ENCODE measurements around the gene GRAMD4.

The GRAMD4 gene

DNA sequence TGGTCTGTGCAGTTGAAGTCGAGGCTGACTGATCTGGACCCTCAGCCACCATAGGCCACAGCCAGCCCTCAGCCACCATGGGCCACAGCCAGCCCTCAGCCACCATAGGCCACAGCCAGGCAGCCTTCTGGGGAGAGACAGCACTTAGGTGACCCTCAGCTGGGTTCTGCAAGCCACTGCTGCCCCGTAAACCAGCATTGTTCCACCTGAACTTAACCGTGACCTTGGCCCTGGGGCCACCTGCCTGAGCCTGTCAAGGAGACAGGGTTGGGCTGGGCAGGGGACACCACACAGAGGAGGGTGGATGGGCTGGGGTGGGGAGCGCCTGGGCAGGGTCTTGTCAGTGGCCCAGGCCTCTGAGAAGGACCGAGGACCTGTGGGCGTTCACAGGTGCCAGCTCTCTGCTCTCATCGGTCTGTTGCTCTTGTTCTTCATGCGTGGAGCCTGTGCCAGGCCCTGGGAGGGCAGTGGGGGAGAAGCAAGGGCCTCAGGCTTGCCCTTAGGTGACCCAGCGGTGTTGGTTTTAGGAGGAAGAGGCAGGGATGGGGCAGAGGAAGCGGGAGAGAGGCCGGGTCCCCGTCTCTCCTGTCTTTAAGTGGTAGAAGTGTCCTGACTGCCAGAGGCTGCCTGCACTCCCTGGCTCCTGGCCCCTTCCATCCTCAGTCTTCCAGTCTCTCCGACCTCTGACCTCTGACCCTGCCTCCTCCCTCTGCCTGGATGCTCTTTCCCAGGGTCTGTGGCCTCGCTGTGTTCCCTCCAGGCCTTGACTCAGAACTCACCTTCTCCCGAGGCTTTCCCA lies 36.9 kb downstream of the GRAMD4 start:
- no peak for DNase-seq (ENCODE audit: low read depth)

DNA sequence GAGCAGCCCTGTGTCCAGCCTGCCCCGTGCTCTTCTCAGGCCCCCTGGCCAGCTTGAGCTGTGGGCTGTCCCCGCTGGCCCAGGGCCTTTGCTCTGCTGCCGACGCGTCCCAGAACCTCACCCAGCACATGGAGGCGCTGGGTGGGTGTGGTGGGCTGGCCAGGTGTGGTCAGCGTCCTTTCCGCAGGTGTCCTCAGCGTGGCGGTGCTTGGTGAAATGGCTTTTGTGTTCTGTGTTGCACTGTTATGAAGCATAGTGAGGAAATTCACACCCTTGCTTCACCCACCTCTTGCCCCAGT lies 37.4 kb downstream of the GRAMD4 start:
- no peak for DNase-seq (ENCODE audit: low read depth)

DNA sequence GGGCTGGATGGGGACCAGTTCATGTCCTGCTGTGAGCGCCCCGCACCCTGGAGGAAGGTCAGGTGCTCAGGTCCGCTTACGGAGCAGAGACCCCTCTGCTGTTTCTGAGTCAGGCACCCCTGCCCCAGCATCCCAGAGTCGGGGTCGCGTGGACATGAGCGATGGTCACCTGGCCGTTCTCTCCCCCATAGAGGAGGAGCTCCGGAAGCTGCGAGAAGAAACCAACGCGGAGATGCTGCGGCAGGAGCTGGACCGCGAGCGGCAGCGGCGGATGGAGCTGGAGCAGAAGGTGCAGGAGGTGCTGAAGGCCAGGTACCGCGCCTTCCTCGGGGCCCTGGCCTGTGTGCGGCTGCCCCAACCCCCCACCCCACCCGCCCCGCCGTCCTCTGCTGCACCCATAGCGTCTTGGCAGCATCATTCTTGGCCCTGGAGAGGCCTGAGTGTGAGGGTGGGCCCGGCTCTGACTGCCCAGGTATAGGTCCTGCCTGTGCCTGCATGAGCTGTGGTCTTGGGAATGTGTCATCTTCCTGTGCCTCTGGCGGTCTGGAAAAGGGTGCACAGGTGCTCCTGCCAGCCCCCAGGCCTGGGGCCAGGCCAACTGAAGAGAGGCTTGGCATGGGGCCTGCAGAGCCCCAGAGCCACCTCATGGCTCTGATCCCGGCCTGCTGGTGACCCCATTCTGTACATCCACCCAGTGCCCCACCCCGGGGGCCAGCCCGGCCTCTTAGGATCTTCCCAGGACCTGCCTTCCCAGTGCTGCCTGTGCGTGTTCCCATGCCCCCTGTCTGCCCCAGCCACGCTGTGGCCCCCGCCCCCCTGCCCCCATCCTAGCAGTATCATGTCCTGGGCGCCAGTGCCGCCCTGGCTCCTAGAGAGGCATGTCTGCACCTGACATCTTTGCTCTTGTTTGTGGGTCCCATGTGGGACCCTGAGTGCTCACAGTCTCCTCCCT lies 38.1 kb downstream of the GRAMD4 start:
- no peak for DNase-seq (ENCODE audit: low read depth)

DNA sequence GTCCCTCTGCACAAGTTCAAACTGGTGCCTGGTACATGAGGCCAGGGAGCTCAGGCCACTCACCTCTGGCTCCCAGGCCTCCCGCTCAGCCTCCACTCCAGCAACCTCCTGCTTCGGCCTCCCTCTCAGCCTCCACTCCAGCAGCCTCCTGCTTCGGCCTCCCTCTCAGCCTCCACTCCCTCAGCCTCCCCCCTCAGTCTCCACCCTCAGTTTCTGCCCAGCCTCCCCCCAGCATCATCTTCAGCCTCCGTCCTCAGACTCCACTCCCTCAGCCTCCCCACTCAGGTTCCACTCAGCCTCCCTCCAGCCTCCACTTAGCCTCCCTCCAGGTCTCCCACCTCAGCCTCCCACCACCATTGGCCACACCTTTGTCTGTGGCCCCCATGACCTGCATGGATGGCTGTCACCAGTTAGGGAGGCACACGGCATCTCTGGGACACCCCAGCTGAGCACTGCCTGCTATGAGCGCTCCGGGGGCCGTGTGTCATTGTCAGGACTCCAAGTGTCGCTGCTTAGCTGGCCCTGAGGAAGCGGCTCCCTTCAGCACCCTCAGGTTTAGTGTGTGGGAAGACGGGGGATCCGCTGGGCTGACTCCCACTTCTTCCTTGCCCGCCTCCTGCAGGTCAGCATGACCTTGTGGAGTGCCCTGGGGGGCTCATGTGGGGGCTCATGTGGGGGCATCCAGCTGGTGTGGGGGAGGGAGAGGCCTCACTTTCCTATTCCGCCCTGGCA lies 39.0 kb downstream of the GRAMD4 start:
- no peak for DNase-seq (ENCODE audit: low read depth)

DNA sequence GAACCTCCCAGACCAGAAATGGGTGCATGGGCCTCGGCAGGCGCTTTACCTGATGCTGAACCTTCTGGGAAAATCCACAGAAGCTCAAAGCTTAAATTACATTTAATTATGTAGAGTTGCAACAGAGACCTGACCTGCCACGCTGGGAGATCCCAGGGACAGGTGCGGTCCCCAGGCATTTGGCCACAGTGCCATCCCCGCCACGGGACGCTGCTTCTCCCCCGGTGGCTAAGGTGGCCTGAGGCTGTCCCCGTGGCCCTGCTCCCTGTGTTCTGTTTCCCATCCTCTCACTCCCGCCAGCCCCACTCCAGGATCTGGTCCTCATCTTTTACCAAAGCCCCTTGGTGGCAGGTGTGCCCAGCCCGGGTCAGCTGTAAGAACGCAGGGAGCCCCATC lies 39.6 kb downstream of the GRAMD4 start:
- no peak for DNase-seq (ENCODE audit: low read depth)

DNA sequence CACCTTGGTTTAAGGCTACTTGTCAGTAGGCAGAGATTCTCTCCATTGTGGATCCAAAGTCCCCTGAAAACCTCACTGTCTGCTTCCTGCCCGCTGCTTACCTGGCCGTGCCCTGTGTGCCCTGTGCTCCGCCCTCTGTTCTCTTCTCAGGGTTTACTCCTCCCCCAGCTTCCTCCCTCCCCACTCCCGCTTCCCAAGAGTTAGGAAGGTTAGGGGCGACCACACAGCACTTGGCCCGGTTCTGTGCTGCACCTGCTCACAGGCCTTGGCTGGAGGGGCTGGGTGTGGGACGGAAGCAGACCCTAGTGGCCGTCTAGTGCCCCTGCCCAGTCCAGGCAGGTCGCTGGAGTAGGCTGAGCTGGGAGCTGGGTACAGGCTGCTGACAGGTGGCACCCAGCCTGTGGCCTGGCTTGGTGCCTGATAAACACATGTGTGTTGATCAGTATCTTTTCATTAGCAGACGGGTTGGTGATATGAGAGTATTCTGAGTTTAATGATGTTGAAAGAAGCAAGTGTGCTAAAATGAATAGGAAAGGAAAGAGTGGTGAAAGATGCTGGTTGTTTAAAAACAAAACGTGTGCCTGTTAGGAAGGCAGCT lies 40.5 kb downstream of the GRAMD4 start:
- no peak for DNase-seq (ENCODE audit: low read depth)

DNA sequence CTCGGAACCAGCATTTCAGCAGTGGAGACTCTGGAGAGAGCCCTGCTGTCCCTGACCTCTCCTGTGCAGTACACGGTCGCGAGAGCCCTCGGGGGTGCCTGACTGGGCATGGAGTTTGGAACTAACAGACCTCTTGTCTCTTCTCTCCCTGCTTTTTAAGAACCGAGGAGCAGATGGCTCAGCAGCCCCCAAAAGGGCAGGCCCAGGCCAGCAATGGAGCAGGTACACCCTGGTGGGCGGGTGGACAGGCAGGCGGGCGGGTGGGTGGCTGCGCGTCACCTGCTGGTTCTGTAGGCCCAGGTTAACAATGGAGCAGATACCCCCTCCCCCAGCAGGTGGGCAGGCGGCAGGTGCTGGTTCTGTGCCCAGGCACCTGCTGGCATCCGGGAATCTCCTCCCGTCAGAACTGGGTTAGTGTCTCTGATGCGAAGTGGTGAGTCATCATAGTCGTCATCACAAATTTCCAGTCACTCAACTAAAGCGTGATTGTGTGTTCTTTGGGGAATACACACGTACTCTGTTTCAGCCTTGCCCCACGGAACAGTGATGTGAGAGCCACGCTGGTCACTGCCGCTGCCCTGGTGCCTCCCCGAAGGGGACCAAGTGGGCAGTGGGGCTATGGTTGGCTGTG lies 41.1 kb downstream of the GRAMD4 start:
- no peak for DNase-seq (ENCODE audit: low read depth)

DNA sequence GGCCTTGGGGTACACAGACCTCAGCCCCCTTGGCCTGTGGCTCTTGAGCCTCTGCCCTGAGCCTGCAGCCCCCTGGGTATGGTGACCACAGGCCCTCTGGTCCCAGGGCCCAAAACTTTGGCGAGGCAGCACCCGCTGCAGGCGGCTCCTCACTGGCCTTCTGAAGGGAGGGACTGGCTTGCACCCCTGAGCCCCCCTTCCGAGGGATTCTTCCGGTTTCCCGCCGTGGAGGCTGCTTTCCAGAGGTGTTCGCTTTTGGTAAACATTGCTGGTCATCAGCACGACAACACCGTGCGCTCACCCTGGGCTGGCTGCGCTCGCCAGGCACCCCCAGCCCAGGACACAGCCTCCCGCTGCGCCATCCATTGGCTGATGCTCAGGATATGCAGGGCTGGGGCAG lies 42.0 kb downstream of the GRAMD4 start:
- DNase-seq (ENCODE audit: low read depth) = no peak

DNA sequence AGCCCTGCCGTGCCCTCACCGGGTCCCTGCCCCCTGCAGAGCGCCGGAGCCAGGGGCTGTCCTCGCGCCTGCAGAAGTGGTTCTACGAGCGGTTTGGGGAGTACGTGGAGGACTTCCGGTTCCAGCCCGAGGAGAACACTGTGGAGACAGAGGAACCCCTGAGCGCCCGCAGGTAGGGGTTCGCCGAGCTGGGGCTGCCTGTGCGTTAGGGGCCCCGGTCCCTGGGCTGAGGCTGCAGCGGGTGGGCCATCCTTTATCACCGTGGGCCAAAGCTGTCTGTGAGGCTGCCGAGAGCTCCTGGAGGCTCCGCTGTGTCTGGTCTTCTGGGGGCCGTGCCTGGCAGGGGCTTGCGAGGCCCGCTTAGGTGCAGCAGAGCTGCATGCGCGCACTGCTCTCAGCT lies 42.8 kb downstream of the GRAMD4 start:
- no peak for DNase-seq (ENCODE audit: low read depth)

DNA sequence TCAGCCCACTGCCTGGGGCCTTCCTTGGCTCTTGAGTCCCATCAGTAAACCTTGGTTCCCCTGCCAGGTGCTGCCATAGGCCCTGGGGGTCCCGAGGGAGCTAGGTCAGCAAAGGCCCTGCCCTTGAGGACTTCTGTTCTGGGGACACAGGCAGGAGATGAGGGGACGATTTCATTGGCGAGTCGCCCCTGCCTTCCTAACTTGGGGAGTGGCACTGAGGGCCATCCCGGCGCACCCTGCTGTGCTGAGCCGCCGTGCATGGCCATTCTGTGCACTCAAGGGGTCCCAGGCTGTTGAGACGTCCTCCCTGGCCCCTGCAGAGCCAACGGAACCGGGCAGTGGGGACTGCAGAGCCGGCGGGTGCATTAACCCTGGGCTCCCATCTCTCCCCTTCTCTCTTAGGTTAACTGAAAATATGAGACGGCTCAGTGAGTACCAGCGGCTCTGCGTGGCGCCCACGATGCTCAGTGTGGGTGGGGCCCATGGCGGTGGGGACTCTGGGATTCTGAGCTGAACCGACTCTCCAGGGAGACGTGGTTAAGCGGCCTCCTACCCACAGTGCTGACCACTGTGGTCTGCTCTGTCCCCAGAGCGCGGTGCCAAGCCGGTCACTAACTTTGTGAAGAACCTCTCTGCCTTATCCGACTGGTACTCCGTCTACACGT lies 43.4 kb downstream of the GRAMD4 start:
- DNase-seq (ENCODE audit: low read depth) = no peak

DNA sequence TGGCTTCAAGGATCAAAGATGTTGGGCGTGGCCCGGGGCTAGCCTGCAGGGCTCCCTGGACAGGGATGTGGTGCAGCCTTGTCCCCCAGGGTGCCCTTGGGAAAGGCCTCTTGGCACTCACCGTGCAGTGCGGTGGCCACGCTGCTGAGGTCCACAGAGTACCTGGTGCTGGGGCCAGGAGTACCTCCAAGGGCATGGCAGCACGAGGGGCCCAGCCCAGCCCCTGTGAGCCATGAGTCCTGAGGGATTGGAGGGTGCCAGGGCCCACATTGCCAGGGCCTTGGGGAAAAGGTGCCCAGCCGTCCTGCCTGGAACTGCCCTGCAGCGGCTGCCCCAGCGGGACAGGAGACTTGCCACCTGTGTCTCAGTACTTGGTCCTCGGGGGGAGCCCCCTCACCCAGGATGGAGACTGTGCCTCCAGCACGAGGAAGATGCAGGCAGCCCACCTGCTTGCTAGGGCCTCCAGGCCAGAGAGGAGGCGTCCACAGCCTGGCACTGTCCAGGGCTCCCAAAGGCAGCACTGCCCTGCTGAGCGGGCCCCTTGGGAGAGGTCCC lies 44.2 kb downstream of the GRAMD4 start:
- no peak for DNase-seq (ENCODE audit: low read depth)

DNA sequence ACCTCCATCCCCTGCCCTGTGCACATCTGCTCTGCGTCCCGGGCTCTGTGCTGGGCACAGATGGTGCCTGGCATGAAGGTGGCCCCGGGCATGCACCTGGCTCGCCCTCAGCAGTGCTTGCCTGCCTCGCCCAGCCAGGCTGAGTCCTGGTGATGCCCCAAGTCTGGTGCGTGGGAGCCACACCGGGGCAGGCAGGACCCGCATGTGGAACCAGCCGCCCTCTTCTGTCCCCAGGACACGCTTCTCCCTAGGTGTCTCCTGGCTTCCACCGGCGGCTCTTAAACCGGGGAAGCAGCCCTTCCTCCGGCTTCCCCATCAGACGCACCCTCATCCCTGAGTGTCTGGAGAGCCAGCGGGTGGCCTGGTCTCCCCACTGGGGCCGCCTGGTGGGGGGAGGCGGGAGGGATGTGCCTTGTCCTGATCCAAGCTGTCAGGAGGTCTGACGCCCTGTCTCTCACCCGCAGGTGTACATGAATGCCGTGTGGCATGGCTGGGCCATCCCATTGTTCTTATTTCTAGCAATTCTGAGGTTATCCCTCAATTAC lies 45.0 kb downstream of the GRAMD4 start:
- no peak for DNase-seq (ENCODE audit: low read depth)

DNA sequence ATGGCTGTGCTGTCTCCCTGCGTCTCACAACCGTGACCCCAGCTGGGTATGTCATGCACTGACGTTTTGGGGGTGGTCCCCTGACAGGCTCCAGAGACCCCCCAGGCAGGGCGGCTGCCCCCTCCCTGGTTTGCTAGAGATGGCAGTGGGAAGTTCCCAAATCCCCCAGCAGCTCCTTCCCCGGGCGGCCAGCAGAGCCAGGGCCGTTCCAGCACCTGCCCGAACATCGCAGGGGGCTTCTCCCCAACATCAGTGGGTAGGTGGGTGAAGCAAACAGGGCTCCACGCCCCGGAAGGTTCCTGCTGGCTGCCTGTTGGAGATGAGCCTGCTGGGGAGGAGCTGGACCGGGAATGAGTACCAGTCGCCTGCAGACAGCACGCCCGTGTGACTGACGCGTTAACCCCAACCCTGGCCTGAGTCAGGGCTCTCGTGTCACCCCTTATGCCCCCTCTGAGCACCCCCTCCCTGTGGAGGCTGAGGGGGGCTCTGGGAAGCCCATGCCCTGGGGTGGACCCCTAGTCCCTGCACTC lies 45.6 kb downstream of the GRAMD4 start:
- no peak for DNase-seq (ENCODE audit: low read depth)

DNA sequence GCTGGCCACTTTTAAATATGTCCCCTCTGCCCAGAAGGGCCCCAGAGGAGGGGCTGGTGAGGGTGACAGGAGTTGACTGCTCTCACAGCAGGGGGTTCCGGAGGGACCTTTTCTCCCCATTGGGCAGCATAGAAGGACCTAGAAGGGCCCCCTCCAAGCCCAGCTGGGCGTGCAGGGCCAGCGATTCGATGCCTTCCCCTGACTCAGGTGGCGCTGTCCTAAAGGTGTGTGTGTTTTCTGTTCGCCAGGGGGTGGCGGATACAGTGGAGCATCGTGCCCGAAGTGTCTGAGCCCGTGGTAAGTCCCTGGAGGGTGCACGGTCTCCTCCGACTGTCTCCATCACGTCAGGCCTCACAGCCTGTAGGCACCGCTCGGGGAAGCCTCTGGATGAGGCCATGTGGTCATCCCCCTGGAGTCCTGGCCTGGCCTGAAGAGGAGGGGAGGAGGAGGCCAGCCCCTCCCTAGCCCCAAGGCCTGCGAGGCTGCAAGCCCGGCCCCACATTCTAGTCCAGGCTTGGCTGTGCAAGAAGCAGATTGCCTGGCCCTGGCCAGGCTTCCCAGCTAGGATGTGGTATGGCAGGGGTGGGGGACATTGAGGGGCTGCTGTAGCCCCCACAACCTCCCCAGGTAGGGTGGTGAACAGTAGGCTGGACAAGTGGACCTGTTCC lies 46.5 kb downstream of the GRAMD4 start:
- DNase-seq (ENCODE audit: low read depth) = no peak

DNA sequence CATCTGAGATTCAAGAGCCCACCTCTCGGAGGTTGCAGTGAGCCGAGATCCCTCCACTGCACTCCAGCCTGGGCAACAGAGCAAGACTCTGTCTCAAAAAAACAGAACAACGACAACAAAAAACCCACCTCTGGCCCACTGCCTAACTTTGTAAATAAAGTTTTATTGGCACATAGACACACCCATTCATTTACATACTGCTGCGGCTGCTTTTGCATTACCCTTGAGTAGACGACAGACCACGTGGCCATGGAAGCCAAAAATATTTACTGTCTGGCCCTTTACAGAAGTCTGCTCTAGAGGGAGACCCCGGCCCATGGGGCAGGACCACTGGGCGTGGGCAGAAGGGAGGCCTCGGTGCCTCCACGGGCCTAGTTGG lies 47.0 kb downstream of the GRAMD4 start:
- DNase-seq (ENCODE audit: low read depth) = no peak

DNA sequence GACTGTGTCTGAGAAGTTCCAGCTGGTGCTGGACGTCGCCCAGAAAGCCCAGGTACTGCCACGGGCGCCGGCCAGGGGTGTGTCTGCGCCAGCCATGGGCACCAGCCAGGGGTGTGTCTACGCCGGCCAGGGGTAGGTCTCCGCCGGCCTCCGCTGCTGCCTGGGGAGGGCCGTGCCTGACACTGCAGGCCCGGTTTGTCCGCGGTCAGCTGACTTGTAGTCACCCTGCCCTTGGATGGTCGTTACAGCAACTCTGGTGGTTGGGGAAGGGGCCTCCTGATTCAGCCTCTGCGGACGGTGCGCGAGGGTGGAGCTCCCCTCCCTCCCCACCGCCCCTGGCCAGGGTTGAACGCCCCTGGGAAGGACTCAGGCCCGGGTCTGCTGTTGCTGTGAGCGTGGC lies 47.9 kb downstream of the GRAMD4 start:
- DNase-seq (ENCODE audit: low read depth) = no peak

DNA sequence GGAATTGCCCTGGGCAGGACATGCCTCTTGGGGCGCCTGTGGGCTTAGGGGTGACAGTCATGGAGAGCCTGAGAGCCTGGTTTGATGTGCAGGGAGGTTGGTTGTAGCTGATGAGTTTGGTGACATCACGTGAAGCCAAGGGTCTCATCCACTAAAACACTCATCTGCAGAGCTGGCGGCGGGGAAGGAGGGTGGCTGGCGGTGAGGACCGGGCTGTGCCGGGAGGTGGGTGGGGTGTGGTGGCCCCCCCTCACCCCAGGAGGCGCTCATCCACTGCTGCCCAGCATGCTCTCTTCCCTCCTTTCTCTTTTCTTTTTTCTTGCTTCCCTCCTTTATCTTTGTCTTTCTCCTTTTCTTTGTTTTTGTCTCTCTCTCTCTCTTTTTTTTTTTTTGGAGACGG lies 49.0 kb downstream of the GRAMD4 start:
- DNase-seq (ENCODE audit: low read depth) = no peak

DNA sequence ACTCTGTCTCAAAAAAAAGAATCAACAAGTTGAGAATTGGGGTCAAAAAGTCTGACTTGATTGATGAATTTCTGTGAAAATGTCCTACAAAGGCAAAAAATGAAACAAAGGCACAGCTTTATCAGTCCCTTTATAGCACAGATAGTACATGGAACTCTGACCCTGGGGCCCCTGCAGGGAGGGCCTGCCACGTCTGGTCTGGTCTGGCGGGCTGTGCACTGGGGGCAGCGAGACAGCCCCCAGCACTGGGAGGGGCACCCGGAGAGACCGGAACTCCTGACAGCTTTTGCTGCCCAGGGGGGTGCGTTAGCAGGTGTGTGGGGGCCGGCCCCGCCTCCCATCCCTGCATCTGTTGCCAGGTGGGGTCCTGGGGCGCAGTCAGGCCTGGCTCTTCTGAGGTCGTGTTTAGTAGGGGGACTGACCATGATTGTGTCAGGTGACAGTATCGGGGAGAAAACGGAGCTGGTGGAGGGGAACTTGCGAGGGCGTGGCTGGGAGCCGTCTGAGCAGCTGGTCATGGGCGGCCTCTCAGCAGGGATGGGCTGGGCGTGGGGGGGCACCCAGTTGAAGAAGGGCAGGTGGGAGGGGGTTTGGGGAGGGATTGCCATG lies 51.7 kb downstream of the GRAMD4 start:
- no peak for DNase-seq (ENCODE audit: low read depth)

DNA sequence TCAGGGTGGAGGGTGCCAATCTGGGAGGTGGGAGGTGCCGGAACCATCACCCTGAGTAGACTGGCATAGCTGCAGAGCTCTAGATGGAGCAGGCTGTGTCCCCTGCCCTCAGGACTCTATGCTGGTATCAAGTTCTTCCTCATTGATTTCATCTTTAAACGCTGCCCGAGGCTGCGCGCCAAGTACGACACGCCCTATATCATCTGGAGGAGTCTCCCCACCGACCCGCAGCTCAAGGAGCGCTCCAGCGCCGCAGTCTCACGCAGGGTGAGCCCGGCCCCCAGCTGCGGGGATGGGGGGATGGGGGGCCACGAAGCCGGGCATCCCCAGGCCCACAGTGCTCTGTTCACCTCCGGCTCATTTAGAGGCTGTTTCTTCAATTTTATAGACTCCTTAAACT lies 52.5 kb downstream of the GRAMD4 start:
- DNase-seq (ENCODE audit: low read depth) = no peak

DNA sequence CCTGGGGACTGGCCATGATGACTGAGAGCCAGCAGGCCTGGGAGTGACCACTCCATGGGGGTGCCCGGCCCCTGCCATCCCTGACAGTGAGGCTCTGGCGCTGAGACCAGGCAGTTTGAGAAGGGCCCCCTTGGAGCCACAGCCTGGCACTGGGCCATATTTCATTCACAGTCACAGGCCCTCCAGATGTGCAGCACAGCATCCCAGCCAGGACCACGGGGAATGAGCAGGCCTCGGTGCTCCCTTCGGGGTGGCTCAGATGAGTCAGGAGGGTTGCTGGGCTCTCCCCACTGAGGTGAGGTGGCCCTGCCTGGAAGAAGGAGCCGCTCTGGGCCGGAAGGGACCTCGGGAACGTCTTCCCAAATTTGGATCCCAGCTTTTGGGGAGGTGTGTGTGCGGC lies 53.0 kb downstream of the GRAMD4 start:
- no peak for DNase-seq (ENCODE audit: low read depth)
